Right lobe of liver (tissue), 4 donors: ENCODE results near the gene PLSCR4.

Experiments used
- CTCF ChIP-seq, 4 donors: fragments of 200-600 bp in 3 of 4; fragments of 450-650 bp in 1 of 4; IDR thresholded peaks; one replicate each; pipeline versions ENCODE4 v1.5.1 to v1.8.0; 2016 to 2022; ENCODE audit warnings: antibody characterized with exemption in 4 of 4, mild to moderate bottlenecking in 2 of 4
- POLR2A ChIP-seq: fragments of 450-650 bp; IDR thresholded peaks from one replicate; pipeline ENCODE4 v1.6.1; 2017; ENCODE audit warnings: antibody characterized with exemption, mild to moderate bottlenecking
- donor health status: DM: no; HTN: no; CAD: no.
- donor health status: DM: no; HTN: no; CAD: no.
- donor health status: DM: no; HTN: yes; CAD: no.

GRCh38 chr3:146203776-146204175 is 47.1 kb downstream of the PLSCR4 start:
- TF ChIP-seq CTCF (IDR thresholded peaks at IDR 0.05) (no peak), POLR2A (no peak)
